RWPE2 (cell line): ENCODE measurements around the gene GNA14.

Experiments
- ATAC-seq: fragments of 200-7000 bp; cut with Tn5 transposase; 3 replicates; pipeline ENCODE4 v1.9.1; 2021; ENCODE audit warnings: low read depth
- DNase-seq: peaks from one replicate; pipeline ENCODE4 v3.0.0-alpha.2; 2020; ENCODE audit warnings: low spot score
- H3K27ac ChIP-seq: fragments of 450-650 bp; 2 replicates; pipeline ENCODE4 v1.5.1; 2017; ENCODE audit warnings: mild to moderate bottlenecking; ENCODE audit not compliant: poor library complexity, severe bottlenecking
- H3K27me3 ChIP-seq: fragments of 250-450 bp; sonication (Bioruptor Pico); 2 replicates; pipeline ENCODE4 v1.5.1; 2021; ENCODE audit warnings: mild to moderate bottlenecking, moderate library complexity; ENCODE audit not compliant: insufficient read depth, poor library complexity, severe bottlenecking
- H3K36me3 ChIP-seq: fragments of 250-450 bp; sonication (Bioruptor Pico); 2 replicates; pipeline ENCODE4 v1.5.1; 2020; ENCODE audit warnings: low read depth, mild to moderate bottlenecking, moderate library complexity
- H3K4me1 ChIP-seq: fragments of 250-450 bp; sonication (Bioruptor Pico); 2 replicates; pipeline ENCODE4 v1.5.1; 2021; ENCODE audit warnings: mild to moderate bottlenecking, moderate library complexity; ENCODE audit not compliant: insufficient read depth, poor library complexity, severe bottlenecking
- H3K4me3 ChIP-seq: fragments of 250-450 bp; sonication (Bioruptor Pico); 2 replicates; pipeline ENCODE4 v1.5.1; 2021; ENCODE audit warnings: mild to moderate bottlenecking, moderate library complexity; ENCODE audit not compliant: severe bottlenecking
- H3K9me3 ChIP-seq: fragments of 250-450 bp; sonication (Bioruptor Pico); 2 replicates; pipeline ENCODE4 v1.5.1; 2021; ENCODE audit warnings: mild to moderate bottlenecking, moderate library complexity; ENCODE audit not compliant: severe bottlenecking
- CTCF ChIP-seq: fragments of 450-650 bp; IDR thresholded peaks from one replicate; pipeline ENCODE4 v1.5.1; 2017; ENCODE audit warnings: mild to moderate bottlenecking, moderate library complexity; ENCODE audit not compliant: poor library complexity, severe bottlenecking

GNA14 gene

GRCh38 chr9:77531400-77531799 is 116.7 kb downstream of the GNA14 start:
- no peak for ATAC-seq
- no peak for DNase-seq
- Histone ChIP-seq H3K4me1 (no peaks in the 10 kb centered on the region), H3K36me3 (no peaks in the 10 kb centered on the region), H3K27ac (no peak overlapping the region), H3K9me3 (no peaks in the 10 kb centered on the region), H3K27me3 (no peaks in the 10 kb centered on the region), H3K4me3 (no peak overlapping the region)
- no peak for TF ChIP-seq CTCF

- TF ChIP-seq CTCF, result no peak
- Histone ChIP-seq H3K4me1 (no peaks in the 10 kb centered on the region), H3K4me3 (no peak overlapping the region), H3K27me3 (no peaks in the 10 kb centered on the region), H3K9me3 (no peaks in the 10 kb centered on the region), H3K27ac (no peak overlapping the region), H3K36me3 (no peaks in the 10 kb centered on the region)
- no peak for ATAC-seq
- no peak for DNase-seq
These were observed 124.2 kb downstream of the GNA14 start for GRCh38 chr9:77523891-77524290.

- TF ChIP-seq CTCF, result no peak
- no peak overlapping the region for H3K4me3 ChIP-seq
- H3K27ac ChIP-seq, result no peak overlapping the region
- no peaks in the 10 kb centered on the region for H3K4me1 ChIP-seq
- no peak for ATAC-seq
- no peaks in the 10 kb centered on the region for H3K27me3 ChIP-seq
- H3K36me3 ChIP-seq, result no peaks in the 10 kb centered on the region
- no peak for DNase-seq
- no peaks in the 10 kb centered on the region for H3K9me3 ChIP-seq
These were observed 127.0 kb downstream of the GNA14 start for GRCh38 chr9:77521091-77521490.

- Histone ChIP-seq H3K4me1 (no peaks in the 10 kb centered on the region), H3K27ac (no peak overlapping the region), H3K36me3 (no peaks in the 10 kb centered on the region), H3K27me3 (no peaks in the 10 kb centered on the region), H3K9me3 (no peaks in the 10 kb centered on the region), H3K4me3 (no peak overlapping the region)
- ATAC-seq, result no peak
- TF ChIP-seq CTCF, result no peak
- DNase-seq, result no peak
These were observed 129.4 kb downstream of the GNA14 start for GRCh38 chr9:77518688-77519087.

- no peak for TF ChIP-seq CTCF
- no peak overlapping the region for H3K4me3 ChIP-seq
- H3K36me3 ChIP-seq, result no peaks in the 10 kb centered on the region
- H3K4me1 ChIP-seq, result peaks cover 4% of the 10 kb centered on the region
- H3K27me3 ChIP-seq, result no peaks in the 10 kb centered on the region
- no peak overlapping the region for H3K27ac ChIP-seq
- ATAC-seq, result no peak
- no peak for DNase-seq
- no peaks in the 10 kb centered on the region for H3K9me3 ChIP-seq
These were observed 131.3 kb downstream of the GNA14 start for GRCh38 chr9:77516781-77517180.
